ENCODE measurements around the gene MED23. TPM values are rescaled to one million over a fixed set of nuclear protein-coding genes. Genes with fewer than 3 reads are reported as not detected.

MED23 gene
- total RNA-seq, 1 experiment from 2014 or later, result 21.3 TPM

DNA sequence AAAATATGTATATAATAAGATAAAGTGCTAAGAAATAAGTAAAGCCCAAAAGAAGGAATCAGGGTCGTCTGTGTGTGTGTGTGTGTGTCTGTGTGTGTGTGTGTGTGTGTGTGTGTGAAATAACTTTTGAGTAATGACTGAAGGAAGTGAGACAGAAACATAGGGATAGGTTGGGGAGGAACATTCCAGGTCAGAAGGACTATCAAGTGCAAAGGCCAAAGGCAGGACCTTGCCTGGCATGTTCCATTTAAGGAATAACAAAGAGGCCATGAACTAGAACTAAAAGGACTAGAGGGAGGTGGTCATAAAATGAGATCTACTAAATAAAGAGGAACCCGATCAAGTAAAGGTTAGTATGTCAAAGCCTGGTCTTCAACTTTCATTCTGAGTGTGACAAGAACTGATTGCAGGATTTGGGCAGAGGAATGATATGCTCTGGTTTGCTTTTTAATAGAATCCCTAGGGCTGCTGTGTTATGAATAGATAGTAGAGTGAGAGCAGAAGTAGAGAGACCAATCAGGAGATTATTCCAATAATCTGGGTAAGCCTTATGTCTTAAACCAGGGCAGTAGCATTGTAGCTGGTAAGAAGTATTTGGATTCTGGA, 15.9 kb upstream of the MED23 start:
- BruUV-seq (replicated peaks), result no TSS peak
- Histone ChIP-seq H3F3A (ENCODE audit: insufficient read depth, low read depth) (no peaks in the 10 kb centered on the region), H4K20me1 (ENCODE audit: insufficient read depth) (no peaks in the 10 kb centered on the region), H3K79me2 (ENCODE audit: low read depth) (no peaks in the 10 kb centered on the region), H3K27me3 (ENCODE audit: insufficient read depth, low read depth) (no peaks in the 10 kb centered on the region), H3K4me2 (no peak overlapping the region), H3K36me3 (ENCODE audit: low read depth) (no peaks in the 10 kb centered on the region), H3K27ac (no peak overlapping the region), H3K4me3 (no peak overlapping the region), H2AFZ (no peak overlapping the region), H3K9me3 (ENCODE audit: insufficient read depth, low read depth) (no peaks in the 10 kb centered on the region), H3K9me2 (ENCODE audit: insufficient read depth) (no peaks in the 10 kb centered on the region), H3K4me1 (replicated peaks; ENCODE audit: insufficient read depth) (no peaks in the 10 kb centered on the region)
- ChIA-PET CTCF (no interaction called here), POLR2A (ENCODE audit: unreplicated experiment) (no interaction called here)
- intact Hi-C loops (cut with micrococcal nuclease; ENCODE audit: unreplicated experiment), result no loop called here
- no peak for TF ChIP-seq EZH2 (IDR thresholded peaks at IDR 0.05; ENCODE audit: low read depth)
- TF ChIP-seq, protein P1, sequence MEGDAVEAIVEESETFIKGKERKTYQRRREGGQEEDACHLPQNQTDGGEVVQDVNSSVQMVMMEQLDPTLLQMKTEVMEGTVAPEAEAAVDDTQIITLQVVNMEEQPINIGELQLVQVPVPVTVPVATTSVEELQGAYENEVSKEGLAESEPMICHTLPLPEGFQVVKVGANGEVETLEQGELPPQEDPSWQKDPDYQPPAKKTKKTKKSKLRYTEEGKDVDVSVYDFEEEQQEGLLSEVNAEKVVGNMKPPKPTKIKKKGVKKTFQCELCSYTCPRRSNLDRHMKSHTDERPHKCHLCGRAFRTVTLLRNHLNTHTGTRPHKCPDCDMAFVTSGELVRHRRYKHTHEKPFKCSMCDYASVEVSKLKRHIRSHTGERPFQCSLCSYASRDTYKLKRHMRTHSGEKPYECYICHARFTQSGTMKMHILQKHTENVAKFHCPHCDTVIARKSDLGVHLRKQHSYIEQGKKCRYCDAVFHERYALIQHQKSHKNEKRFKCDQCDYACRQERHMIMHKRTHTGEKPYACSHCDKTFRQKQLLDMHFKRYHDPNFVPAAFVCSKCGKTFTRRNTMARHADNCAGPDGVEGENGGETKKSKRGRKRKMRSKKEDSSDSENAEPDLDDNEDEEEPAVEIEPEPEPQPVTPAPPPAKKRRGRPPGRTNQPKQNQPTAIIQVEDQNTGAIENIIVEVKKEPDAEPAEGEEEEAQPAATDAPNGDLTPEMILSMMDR (conservative IDR thresholded peaks at IDR 0.05), result no peak
- DNase-seq, result no peak

DNA sequence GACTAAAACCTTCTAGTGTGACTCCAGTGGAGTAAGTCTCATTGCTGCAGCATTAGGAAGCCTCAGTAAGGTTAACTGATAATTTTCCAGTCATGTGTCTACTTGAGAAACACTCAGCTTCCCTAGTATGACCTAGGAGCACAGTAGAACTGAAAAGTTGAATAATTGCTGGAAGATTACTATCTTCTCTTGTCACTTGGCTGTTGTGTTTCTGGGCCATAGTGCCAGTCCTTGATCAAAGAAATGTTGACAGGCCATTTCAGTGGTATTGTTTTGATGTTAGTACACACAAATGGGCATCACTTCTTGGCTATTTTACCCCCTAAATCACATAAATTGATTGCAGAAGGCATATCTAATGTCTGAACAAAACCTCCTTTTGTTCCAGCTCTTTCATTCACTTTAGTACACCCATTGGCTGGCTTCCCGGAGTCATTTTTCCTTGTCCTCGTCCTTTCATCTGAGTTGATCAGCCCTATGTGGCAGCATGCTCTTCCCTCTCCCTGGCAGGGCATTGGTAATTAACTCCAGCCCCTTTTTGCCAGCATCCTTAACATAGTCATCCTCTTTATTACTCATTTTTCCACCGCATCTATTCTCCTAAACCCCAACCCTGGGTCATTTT, 15.1 kb upstream of the MED23 start:
- TF ChIP-seq, protein P1 (conservative IDR thresholded peaks at IDR 0.05), result no peak
- no peak for TF ChIP-seq EZH2 (IDR thresholded peaks at IDR 0.05; ENCODE audit: low read depth)
- Histone ChIP-seq H4K20me1 (ENCODE audit: insufficient read depth) (no peaks in the 10 kb centered on the region), H2AFZ (no peak overlapping the region), H3K4me3 (no peak overlapping the region), H3K27me3 (ENCODE audit: insufficient read depth, low read depth) (no peaks in the 10 kb centered on the region), H3K79me2 (ENCODE audit: low read depth) (no peaks in the 10 kb centered on the region), H3K4me2 (no peak overlapping the region), H3K9me3 (ENCODE audit: insufficient read depth, low read depth) (no peaks in the 10 kb centered on the region), H3K36me3 (ENCODE audit: low read depth) (no peaks in the 10 kb centered on the region), H3K9me2 (ENCODE audit: insufficient read depth) (no peaks in the 10 kb centered on the region; the same call in 1 of the 2 replicates), H3F3A (ENCODE audit: insufficient read depth, low read depth) (no peaks in the 10 kb centered on the region), H3K27ac (no peak overlapping the region), H3K4me1 (replicated peaks; ENCODE audit: insufficient read depth) (no peaks in the 10 kb centered on the region)
- ChIA-PET CTCF (no interaction called here), POLR2A (ENCODE audit: unreplicated experiment) (no interaction called here)
- DNase-seq, result no peak
- intact Hi-C loops (cut with micrococcal nuclease; ENCODE audit: unreplicated experiment), result no loop called here
- BruUV-seq (replicated peaks), result no TSS peak

- H3K27ac ChIP-seq, result no peak overlapping the region
- H3K4me1 ChIP-seq (replicated peaks; ENCODE audit: insufficient read depth), result no peaks in the 10 kb centered on the region
- no peaks in the 10 kb centered on the region; the same call in 1 of the 2 replicates for H3K9me2 ChIP-seq (ENCODE audit: insufficient read depth)
- POLR2A ChIA-PET (ENCODE audit: unreplicated experiment), result no interaction called here
- H3K36me3 ChIP-seq (ENCODE audit: low read depth), result no peaks in the 10 kb centered on the region
- no peaks in the 10 kb centered on the region for H3K27me3 ChIP-seq (ENCODE audit: insufficient read depth, low read depth)
- DNase-seq, result no peak
- BruUV-seq (replicated peaks), result no TSS peak
- no peak for TF ChIP-seq EZH2 (IDR thresholded peaks at IDR 0.05; ENCODE audit: low read depth)
- TF ChIP-seq, protein P1 (conservative IDR thresholded peaks at IDR 0.05), result no peak
- no peak overlapping the region for H3K4me3 ChIP-seq
- H3K79me2 ChIP-seq (ENCODE audit: low read depth), result no peaks in the 10 kb centered on the region
- H3K4me2 ChIP-seq, result no peak overlapping the region
- H3K9me3 ChIP-seq (ENCODE audit: insufficient read depth, low read depth), result no peaks in the 10 kb centered on the region
- H4K20me1 ChIP-seq (ENCODE audit: insufficient read depth), result no peaks in the 10 kb centered on the region
- no peaks in the 10 kb centered on the region for H3F3A ChIP-seq (ENCODE audit: insufficient read depth, low read depth)
- no peak overlapping the region for H2AFZ ChIP-seq
- CTCF ChIA-PET, result no interaction called here
- intact Hi-C loops (cut with micrococcal nuclease; ENCODE audit: unreplicated experiment), result no loop called here
Observed at GRCh38 chr6:131642565-131642964, 14.5 kb upstream of the MED23 start.

Data from PC-9 (cell line).